Cortex of kidney (tissue), 1 donor: ENCODE data around the gene MAD1L1.
"Not testable (repeated sequence)": the region's sequence is repeated elsewhere in the genome, so short reads cannot be mapped to it uniquely, and the experiment has no call there.

ENCODE experiments used
- DNase-seq: peaks from one replicate; lab custom pipeline; 2025; lab: John Stamatoyannopoulos, UW

Gene MAD1L1

GRCh38 chr7:2066251-2066919 lies 166.4 kb downstream of the MAD1L1 start:
- no peak for DNase-seq

- no peak for DNase-seq
Observed at GRCh38 chr7:2065528-2065927, 167.2 kb downstream of the MAD1L1 start.

GRCh38 chr7:2063563-2064260 lies 169.0 kb downstream of the MAD1L1 start:
- DNase-seq = no peak

GRCh38 chr7:2062648-2063047 lies 170.1 kb downstream of the MAD1L1 start:
- DNase-seq = no peak

- DNase-seq = no peak
Observed at GRCh38 chr7:2060701-2061100, 172.0 kb downstream of the MAD1L1 start.

GRCh38 chr7:2059964-2060700 lies 172.6 kb downstream of the MAD1L1 start:
- no peak for DNase-seq

GRCh38 chr7:2058246-2058645 lies 174.5 kb downstream of the MAD1L1 start:
- DNase-seq = not testable (repeated sequence)

GRCh38 chr7:2055956-2056355 lies 176.8 kb downstream of the MAD1L1 start:
- no peak for DNase-seq

- DNase-seq = no peak
Observed at GRCh38 chr7:2054927-2055326, 177.8 kb downstream of the MAD1L1 start.

GRCh38 chr7:2053395-2053794 lies 179.3 kb downstream of the MAD1L1 start:
- DNase-seq = no peak

GRCh38 chr7:2052657-2053048 lies 180.1 kb downstream of the MAD1L1 start:
- no peak for DNase-seq

- no peak for DNase-seq
Observed at GRCh38 chr7:2051707-2052656, 180.8 kb downstream of the MAD1L1 start.

GRCh38 chr7:2050511-2050866 lies 182.3 kb downstream of the MAD1L1 start:
- no peak for DNase-seq

GRCh38 chr7:2049782-2050510 lies 182.8 kb downstream of the MAD1L1 start:
- no peak for DNase-seq

GRCh38 chr7:2049111-2049781 lies 183.5 kb downstream of the MAD1L1 start:
- no peak for DNase-seq

GRCh38 chr7:2048531-2048930 lies 184.2 kb downstream of the MAD1L1 start:
- DNase-seq = no peak

GRCh38 chr7:2048006-2048405 lies 184.7 kb downstream of the MAD1L1 start:
- no peak for DNase-seq

- no peak for DNase-seq
Observed at GRCh38 chr7:2046581-2047565, 185.9 kb downstream of the MAD1L1 start.
